ENCODE data around the gene PRKAB2.

The PRKAB2 gene

GRCh38 chr1:147214325-147214724, 42.1 kb upstream of the PRKAB2 start:
- Histone ChIP-seq H3K9me2 (replicated peaks; ENCODE audit: low read depth, low read length) (no peaks in the 10 kb centered on the region), H2AFZ (ENCODE audit: low read length) (no peak overlapping the region), H3K27me3 (ENCODE audit: insufficient read depth, low read length, poor library complexity, severe bottlenecking) (no peaks in the 10 kb centered on the region), H3K9me3 (ENCODE audit: insufficient read depth, low read depth, low read length) (no peaks in the 10 kb centered on the region), H3K36me3 (ENCODE audit: insufficient read depth, low read length) (no peaks in the 10 kb centered on the region), H3F3A (ENCODE audit: low read depth) (no peaks in the 10 kb centered on the region), H3K4me3 (ENCODE audit: low read length, poor library complexity, severe bottlenecking) (no peak overlapping the region), H3K4me2 (ENCODE audit: low read depth, low read length, poor library complexity, severe bottlenecking) (no peak overlapping the region), H4K20me1 (ENCODE audit: insufficient read depth, low read length, poor library complexity, severe bottlenecking) (no peaks in the 10 kb centered on the region), H3K79me2 (ENCODE audit: insufficient read depth, low read length) (no peaks in the 10 kb centered on the region), H3K9ac (ENCODE audit: low read depth, low read length, poor library complexity, severe bottlenecking) (no peak overlapping the region), H3K4me1 (ENCODE audit: insufficient read depth, low read length, poor library complexity, severe bottlenecking) (peaks cover 11% of the 10 kb centered on the region)
- TF ChIP-seq EZH2phosphoT487 (IDR thresholded peaks at IDR 0.05; ENCODE audit: borderline replicate concordance) (no peak), CTCF (conservative IDR thresholded peaks at IDR 0.05; ENCODE audit: low read length) (no peak)

- no peak overlapping the region for H2AFZ ChIP-seq (ENCODE audit: low read length)
- H3K9me3 ChIP-seq (ENCODE audit: insufficient read depth, low read depth, low read length), result no peaks in the 10 kb centered on the region
- no peak overlapping the region for H3K9ac ChIP-seq (ENCODE audit: low read depth, low read length, poor library complexity, severe bottlenecking)
- H3K4me3 ChIP-seq (ENCODE audit: low read length, poor library complexity, severe bottlenecking), result no peak overlapping the region
- TF ChIP-seq CTCF (conservative IDR thresholded peaks at IDR 0.05; ENCODE audit: low read length) (no peak), EZH2phosphoT487 (IDR thresholded peaks at IDR 0.05; ENCODE audit: borderline replicate concordance) (no peak)
- H3K36me3 ChIP-seq (ENCODE audit: insufficient read depth, low read length), result no peaks in the 10 kb centered on the region
- H3K79me2 ChIP-seq (ENCODE audit: insufficient read depth, low read length), result no peaks in the 10 kb centered on the region
- H3K4me2 ChIP-seq (ENCODE audit: low read depth, low read length, poor library complexity, severe bottlenecking), result no peak overlapping the region
- no peaks in the 10 kb centered on the region for H4K20me1 ChIP-seq (ENCODE audit: insufficient read depth, low read length, poor library complexity, severe bottlenecking)
- H3F3A ChIP-seq (ENCODE audit: low read depth), result no peaks in the 10 kb centered on the region
- H3K9me2 ChIP-seq (replicated peaks; ENCODE audit: low read depth, low read length), result no peaks in the 10 kb centered on the region
- peaks cover 11% of the 10 kb centered on the region for H3K4me1 ChIP-seq (ENCODE audit: insufficient read depth, low read length, poor library complexity, severe bottlenecking)
- no peaks in the 10 kb centered on the region for H3K27me3 ChIP-seq (ENCODE audit: insufficient read depth, low read length, poor library complexity, severe bottlenecking)
These were observed 41.0 kb upstream of the PRKAB2 start for GRCh38 chr1:147213271-147213670.

- Histone ChIP-seq H4K20me1 (ENCODE audit: insufficient read depth, low read length, poor library complexity, severe bottlenecking) (no peaks in the 10 kb centered on the region), H3K27me3 (ENCODE audit: insufficient read depth, low read length, poor library complexity, severe bottlenecking) (no peaks in the 10 kb centered on the region), H3K9me2 (replicated peaks; ENCODE audit: low read depth, low read length) (no peaks in the 10 kb centered on the region), H3K36me3 (ENCODE audit: insufficient read depth, low read length) (no peaks in the 10 kb centered on the region), H3K79me2 (ENCODE audit: insufficient read depth, low read length) (no peaks in the 10 kb centered on the region), H3K9me3 (ENCODE audit: insufficient read depth, low read depth, low read length) (no peaks in the 10 kb centered on the region), H2AFZ (ENCODE audit: low read length) (no peak overlapping the region), H3F3A (ENCODE audit: low read depth) (no peaks in the 10 kb centered on the region), H3K4me2 (ENCODE audit: low read depth, low read length, poor library complexity, severe bottlenecking) (no peak overlapping the region), H3K9ac (ENCODE audit: low read depth, low read length, poor library complexity, severe bottlenecking) (no peak overlapping the region), H3K4me3 (ENCODE audit: low read length, poor library complexity, severe bottlenecking) (no peak overlapping the region), H3K4me1 (ENCODE audit: insufficient read depth, low read length, poor library complexity, severe bottlenecking) (peaks cover 11% of the 10 kb centered on the region)
- no peak for TF ChIP-seq EZH2phosphoT487 (IDR thresholded peaks at IDR 0.05; ENCODE audit: borderline replicate concordance)
- no peak for TF ChIP-seq CTCF (conservative IDR thresholded peaks at IDR 0.05; ENCODE audit: low read length)
These were observed 39.3 kb upstream of the PRKAB2 start for GRCh38 chr1:147211577-147211976.
